NCI-H2081 (cell line): ENCODE results near the gene RHOJ.
A peak's percentile ranks its signal among the peaks of the same experiment; 100 is the strongest.
"Not testable (repeated sequence)": the region's sequence is repeated elsewhere in the genome, so short reads cannot be mapped to it uniquely, and the experiment has no call there.

Source experiments
- DNase-seq, 2 experiments: peaks; one replicate each; lab custom pipeline; 2025; lab: John Stamatoyannopoulos, UW

The RHOJ gene

GRCh38 chr14:63299351-63300110, 95.3 kb downstream of the RHOJ start:
- DNase-seq, result no peak

- no peak for DNase-seq
These were observed 96.6 kb downstream of the RHOJ start for GRCh38 chr14:63300854-63301253.

GRCh38 chr14:63301891-63302534, 97.8 kb downstream of the RHOJ start:
- no peak for DNase-seq

GRCh38 chr14:63304429-63304828, 100.2 kb downstream of the RHOJ start:
- not testable (repeated sequence) for DNase-seq

- peak; percentile 33 to 73 for DNase-seq
These were observed 104.6 kb downstream of the RHOJ start for GRCh38 chr14:63308723-63309317.

GRCh38 chr14:63318835-63319234, 114.6 kb downstream of the RHOJ start, which contains the start of gene GPHB5:
Gene GPHB5 (minus strand): TSS chr14:63318935. CDS start chr14:63317849, 1,086 bp downstream.
- no peak for DNase-seq

GRCh38 chr14:63322472-63322871, 118.2 kb downstream of the RHOJ start:
- no peak for DNase-seq

GRCh38 chr14:63322897-63323573, 118.8 kb downstream of the RHOJ start:
- no peak for DNase-seq

GRCh38 chr14:63326840-63327239, 122.6 kb downstream of the RHOJ start:
- DNase-seq, result no peak

- no peak for DNase-seq
These were observed 124.8 kb downstream of the RHOJ start for GRCh38 chr14:63328787-63329737.

GRCh38 chr14:63342371-63342770, 138.1 kb downstream of the RHOJ start:
- DNase-seq, result peak; percentile 49 to 67
